SK-N-SH (cell line): ENCODE results near the gene DCHS2. TPM values are rescaled to one million over a fixed set of nuclear protein-coding genes. Genes with fewer than 3 reads are reported as not detected.

ENCODE experiments used
- CTCF ChIA-PET: fragments of 300-600, 350-600 bp; formaldehyde crosslinking; extraction: SDS; loops from one replicate; lab custom pipeline; 2021; lab: Yijun Ruan, JAX
- POLR2A ChIA-PET: fragments of 350-600 bp; sonication (Branson Sonifier 250); formaldehyde crosslinking; extraction: SDS; loops from one replicate; lab custom pipeline; 2020; ENCODE audit warnings: antibody characterized with exemption, inconsistent platforms; lab: Yijun Ruan, JAX
- DNase-seq: peaks from one replicate; pipeline ENCODE4 v3.0.0; 2012
- H2AFZ ChIP-seq: fragments of 200-600 bp; sonication (generic); 2 replicates; pipeline ENCODE4 v1.8.1; 2016; ENCODE audit warnings: antibody characterized with exemption, mild to moderate bottlenecking, low read depth
- H3F3A ChIP-seq: fragments of 200-600 bp; sonication (generic); replicated peaks from 2 replicates; pipeline ENCODE3; 2016; ENCODE audit warnings: antibody characterized with exemption, mild to moderate bottlenecking; ENCODE audit not compliant: insufficient read depth
- H3K27ac ChIP-seq, 2 experiments: fragments of 200-500 bp in 1 of 2; fragments of 200-600 bp in 1 of 2; sonication (Bioruptor generic) in 1 of 2; sonication (generic), shearing (Covaris generic) in 1 of 2; 2 replicates each; pipeline versions ENCODE4 v1.5.1 to v1.6.1; 2014 to 2016; ENCODE audit warnings: low read depth in 2 of 2, inconsistent platforms in 1 of 2, low read length in 1 of 2, mild to moderate bottlenecking in 1 of 2, mixed read lengths in 1 of 2
- H3K27me3 ChIP-seq: fragments of 200-600 bp; sonication (generic), shearing (Covaris generic); 2 replicates; pipeline ENCODE4 v1.6.1; 2016; ENCODE audit warnings: mixed run types; ENCODE audit not compliant: insufficient read depth
- H3K36me3 ChIP-seq, 2 experiments: fragments of 200-500 bp in 1 of 2; fragments of 200-600 bp in 1 of 2; sonication (Bioruptor generic) in 1 of 2; sonication (generic) in 1 of 2; replicated peaks in 1 of 2; 2 replicates each; pipeline versions ENCODE3 to v1.5.1; 2014 to 2016; ENCODE audit warnings: low read length in 1 of 2, mild to moderate bottlenecking in 1 of 2; ENCODE audit not compliant: insufficient read depth in 2 of 2, control insufficient read depth in 1 of 2
- H3K4me1 ChIP-seq, 2 experiments: fragments of 200-500 bp in 1 of 2; fragments of 200-600 bp in 1 of 2; sonication (Bioruptor generic) in 1 of 2; sonication (generic), shearing (Covaris generic) in 1 of 2; 2 replicates each; pipeline versions ENCODE4 v1.5.1 to v1.6.1; 2014 to 2016; ENCODE audit warnings: low read depth in 1 of 2, low read length in 1 of 2, mixed run types in 1 of 2; ENCODE audit not compliant: insufficient read depth in 2 of 2, control insufficient read depth in 1 of 2
- H3K4me2 ChIP-seq: fragments of 200-600 bp; sonication (generic), shearing (Covaris generic); 2 replicates; pipeline ENCODE4 v1.6.1; 2017; ENCODE audit warnings: mixed run types
- H3K4me3 ChIP-seq, 2 experiments: fragments of 200-500 bp in 1 of 2; fragments of 200-600 bp in 1 of 2; sonication (Bioruptor generic) in 1 of 2; sonication (generic), shearing (Covaris generic) in 1 of 2; 2 replicates each; pipeline versions ENCODE4 v1.5.1 to v1.8.1; 2014 to 2016; ENCODE audit warnings: low read depth in 2 of 2, inconsistent platforms in 1 of 2, low read length in 1 of 2, mild to moderate bottlenecking in 1 of 2, mixed read lengths in 1 of 2, moderate library complexity in 1 of 2
- H3K79me2 ChIP-seq: fragments of 200-600 bp; sonication (generic); 2 replicates; pipeline ENCODE4 v1.8.1; 2017; ENCODE audit warnings: mild to moderate bottlenecking; ENCODE audit not compliant: insufficient read depth
- H3K9ac ChIP-seq: fragments of 200-600 bp; sonication (generic); 2 replicates; pipeline ENCODE4 v1.6.1; 2017; ENCODE audit warnings: mixed run types
- H3K9me2 ChIP-seq: fragments of 200-600 bp; sonication (generic); 2 replicates; pipeline ENCODE4 v1.6.1; 2017; ENCODE audit warnings: mixed run types
- H3K9me3 ChIP-seq: fragments of 200-600 bp; sonication (generic); 2 replicates; pipeline ENCODE4 v1.6.1; 2017; ENCODE audit warnings: mixed run types, mild to moderate bottlenecking, moderate library complexity
- H4K20me1 ChIP-seq: fragments of 200-600 bp; sonication (generic); 2 replicates; pipeline ENCODE4 v1.6.1; 2017; ENCODE audit warnings: mild to moderate bottlenecking, mixed run types; ENCODE audit not compliant: insufficient read depth
- FOSL2 ChIP-seq: IDR thresholded peaks from 2 replicates; pipeline ENCODE4 v1.4.0; 2012; ENCODE audit warnings: low read depth, mild to moderate bottlenecking, moderate library complexity, borderline replicate concordance
- FOXJ3 ChIP-seq: sonication (generic); formaldehyde crosslinking; IDR thresholded peaks from 2 replicates; pipeline ENCODE4 v1.5.1; 2020; ENCODE audit warnings: mild to moderate bottlenecking, missing genetic modification reagents
- FOXM1 ChIP-seq: IDR thresholded peaks from 2 replicates; pipeline ENCODE4 v1.4.0; 2012; ENCODE audit warnings: low read depth, mild to moderate bottlenecking
- GATA2 ChIP-seq: sonication (generic); formaldehyde crosslinking; IDR thresholded peaks from 2 replicates; pipeline ENCODE4 v1.5.0; 2020; ENCODE audit warnings: mild to moderate bottlenecking, missing genetic modification reagents
- JUND ChIP-seq: IDR thresholded peaks from 2 replicates; pipeline ENCODE4 v1.4.0; 2012
- NRF1 ChIP-seq: IDR thresholded peaks from 2 replicates; pipeline ENCODE4 v1.6.1; 2012; ENCODE audit warnings: low read depth, mild to moderate bottlenecking, low read length
- POLR2AphosphoS5 ChIP-seq: IDR thresholded peaks from 2 replicates; pipeline ENCODE4 v1.6.1; 2012; ENCODE audit warnings: low read depth, low read length
- RAD21 ChIP-seq: IDR thresholded peaks from 2 replicates; pipeline ENCODE4 v1.6.1; 2012; ENCODE audit warnings: mild to moderate bottlenecking, low read length
- RCOR1 ChIP-seq: fragments of 150-350 bp; IDR thresholded peaks from 2 replicates; pipeline ENCODE4 v1.6.1; 2017; ENCODE audit warnings: antibody characterized with exemption, low read length
- TAF1 ChIP-seq: IDR thresholded peaks from 2 replicates; pipeline ENCODE4 v1.6.1; 2012; ENCODE audit warnings: low read depth, mild to moderate bottlenecking, low read length, moderate library complexity, borderline replicate concordance
- TEAD4 ChIP-seq: IDR thresholded peaks from 2 replicates; pipeline ENCODE4 v1.4.0; 2012; ENCODE audit warnings: mild to moderate bottlenecking, borderline replicate concordance; ENCODE audit not compliant: insufficient read depth
- WGBS: methylation state at CpG from one replicate; pipeline ENCODE4 v1.1.6; 2017; ENCODE audit warnings: low lambda C conversion rate; 5-methylcytosine and 5-hydroxymethylcytosine counted together
- polyA plus RNA-seq, 3 experiments: library from polyadenylated mRNA; depleted of rRNA; stranded (reverse); fragments of >200 nt; gene quantifications; 2 replicates each; pipeline ENCODE4 v1.2.3, GENCODE V29; 2012
- TF ChIP-seq, protein P1 (sequence below): IDR thresholded peaks from 2 replicates; pipeline ENCODE4 v1.4.0; 2012; ENCODE audit warnings: low read depth, borderline replicate concordance
- TF ChIP-seq, protein P2 (sequence below): IDR thresholded peaks from 2 replicates; pipeline ENCODE4 v1.6.1; 2012; ENCODE audit warnings: mild to moderate bottlenecking, low read depth, low read length, moderate library complexity

The DCHS2 gene
- polyA plus RNA-seq, 1 of the 3 experiments (the other 2 are of a cell fraction): not detected

DNA sequence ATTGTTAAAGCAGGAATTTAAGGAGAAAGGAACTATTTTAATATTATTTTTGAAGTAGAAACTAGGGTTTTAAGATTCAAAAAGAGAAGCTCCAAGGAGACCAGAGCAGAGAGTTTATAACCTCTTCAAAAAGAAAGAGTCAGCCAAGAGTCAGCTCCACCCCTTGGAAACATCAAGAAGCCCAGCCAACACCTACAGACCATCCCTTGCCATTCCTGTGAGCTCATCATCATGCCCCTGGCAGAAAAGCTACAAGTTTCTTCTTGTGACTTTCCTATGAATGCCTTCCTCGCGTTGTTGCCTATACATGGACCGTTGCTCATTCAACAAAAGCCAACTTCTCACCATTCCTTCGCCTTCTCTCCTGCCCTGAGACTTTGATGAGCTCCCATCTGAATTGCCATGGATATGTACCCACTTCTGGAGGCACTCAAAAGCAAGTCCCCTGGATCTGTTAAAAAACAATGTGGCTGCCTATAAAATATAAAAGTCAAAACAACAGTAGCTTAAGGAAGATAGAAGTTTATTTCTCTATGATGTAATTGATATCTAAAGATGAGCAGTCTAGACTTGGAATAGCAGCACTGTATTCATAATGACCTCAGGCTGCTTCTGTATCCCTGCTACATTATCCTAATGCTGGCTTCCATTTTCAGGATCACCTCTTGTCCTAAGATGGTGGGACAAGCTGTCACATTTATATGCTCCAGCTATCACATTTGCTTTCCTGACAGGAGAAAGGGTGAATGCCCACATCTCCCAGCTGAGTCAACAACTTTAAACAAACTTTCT lies 38.3 kb upstream of the DCHS2 start:
- Histone ChIP-seq H3K9me3 (no peaks in the 10 kb centered on the region), H3F3A (peaks cover 10% of the 10 kb centered on the region), H4K20me1 (no peaks in the 10 kb centered on the region), H3K4me2 (no peak overlapping the region), H3K36me3 (peaks cover 0 to under 1% of the 10 kb centered on the region in 2 experiments), H3K9me2 (no peaks in the 10 kb centered on the region), H2AFZ (no peak overlapping the region), H3K27me3 (peaks cover 2% of the 10 kb centered on the region; the same call in 1 of the 2 replicates), H3K27ac (no peak overlapping the region), H3K4me1 (0 out of 4 replicates have a peak, but pooled peaks cover 0 to 6% of the 10 kb centered on the region in 2 experiments), H3K4me3 (no peak overlapping the region), H3K79me2 (no peaks in the 10 kb centered on the region), H3K9ac (no peak overlapping the region)
- 51% methylated on average over 4 of the region's 4 CpGs for WGBS
- POLR2A ChIA-PET: no interaction called here
- TF ChIP-seq FOXJ3 (CRISPR knock-in tag) (no peak), GATA2 (no peak)
- CTCF ChIA-PET: interaction anchor here (0.8 to 1.1 kb wide), 4 partner anchors 21 to 93 kb away, joined by 3 read pairs; no protein-coding TSS in a partner anchor
- DNase-seq: no peak

DNA sequence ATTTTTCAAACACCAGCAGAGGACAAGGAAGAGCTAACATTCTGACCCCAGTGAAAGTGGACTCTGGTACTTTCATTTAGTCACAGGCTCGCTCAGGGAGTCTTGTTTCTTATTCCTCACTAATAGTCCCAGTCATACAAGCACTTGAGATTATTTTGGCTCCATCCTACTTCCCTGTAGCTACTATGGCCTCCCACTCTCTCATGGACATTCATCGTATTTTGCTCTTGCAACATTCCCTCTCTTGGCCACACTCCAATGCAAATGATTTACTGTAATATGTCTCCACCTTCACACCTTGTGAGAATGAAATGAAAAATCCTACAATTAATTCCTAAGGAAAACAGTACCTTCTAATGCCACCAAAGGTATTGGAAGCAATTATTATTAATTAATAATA lies 37.3 kb upstream of the DCHS2 start:
- H3K9ac ChIP-seq: no peak overlapping the region
- no peak overlapping the region for H3K4me3 ChIP-seq
- no peak overlapping the region for H3K4me2 ChIP-seq
- no peak for TF ChIP-seq JUND
- TF ChIP-seq, protein P1, sequence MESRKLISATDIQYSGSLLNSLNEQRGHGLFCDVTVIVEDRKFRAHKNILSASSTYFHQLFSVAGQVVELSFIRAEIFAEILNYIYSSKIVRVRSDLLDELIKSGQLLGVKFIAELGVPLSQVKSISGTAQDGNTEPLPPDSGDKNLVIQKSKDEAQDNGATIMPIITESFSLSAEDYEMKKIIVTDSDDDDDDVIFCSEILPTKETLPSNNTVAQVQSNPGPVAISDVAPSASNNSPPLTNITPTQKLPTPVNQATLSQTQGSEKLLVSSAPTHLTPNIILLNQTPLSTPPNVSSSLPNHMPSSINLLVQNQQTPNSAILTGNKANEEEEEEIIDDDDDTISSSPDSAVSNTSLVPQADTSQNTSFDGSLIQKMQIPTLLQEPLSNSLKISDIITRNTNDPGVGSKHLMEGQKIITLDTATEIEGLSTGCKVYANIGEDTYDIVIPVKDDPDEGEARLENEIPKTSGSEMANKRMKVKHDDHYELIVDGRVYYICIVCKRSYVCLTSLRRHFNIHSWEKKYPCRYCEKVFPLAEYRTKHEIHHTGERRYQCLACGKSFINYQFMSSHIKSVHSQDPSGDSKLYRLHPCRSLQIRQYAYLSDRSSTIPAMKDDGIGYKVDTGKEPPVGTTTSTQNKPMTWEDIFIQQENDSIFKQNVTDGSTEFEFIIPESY: no peak
- no peak for TF ChIP-seq RCOR1
- TF ChIP-seq, protein P2, sequence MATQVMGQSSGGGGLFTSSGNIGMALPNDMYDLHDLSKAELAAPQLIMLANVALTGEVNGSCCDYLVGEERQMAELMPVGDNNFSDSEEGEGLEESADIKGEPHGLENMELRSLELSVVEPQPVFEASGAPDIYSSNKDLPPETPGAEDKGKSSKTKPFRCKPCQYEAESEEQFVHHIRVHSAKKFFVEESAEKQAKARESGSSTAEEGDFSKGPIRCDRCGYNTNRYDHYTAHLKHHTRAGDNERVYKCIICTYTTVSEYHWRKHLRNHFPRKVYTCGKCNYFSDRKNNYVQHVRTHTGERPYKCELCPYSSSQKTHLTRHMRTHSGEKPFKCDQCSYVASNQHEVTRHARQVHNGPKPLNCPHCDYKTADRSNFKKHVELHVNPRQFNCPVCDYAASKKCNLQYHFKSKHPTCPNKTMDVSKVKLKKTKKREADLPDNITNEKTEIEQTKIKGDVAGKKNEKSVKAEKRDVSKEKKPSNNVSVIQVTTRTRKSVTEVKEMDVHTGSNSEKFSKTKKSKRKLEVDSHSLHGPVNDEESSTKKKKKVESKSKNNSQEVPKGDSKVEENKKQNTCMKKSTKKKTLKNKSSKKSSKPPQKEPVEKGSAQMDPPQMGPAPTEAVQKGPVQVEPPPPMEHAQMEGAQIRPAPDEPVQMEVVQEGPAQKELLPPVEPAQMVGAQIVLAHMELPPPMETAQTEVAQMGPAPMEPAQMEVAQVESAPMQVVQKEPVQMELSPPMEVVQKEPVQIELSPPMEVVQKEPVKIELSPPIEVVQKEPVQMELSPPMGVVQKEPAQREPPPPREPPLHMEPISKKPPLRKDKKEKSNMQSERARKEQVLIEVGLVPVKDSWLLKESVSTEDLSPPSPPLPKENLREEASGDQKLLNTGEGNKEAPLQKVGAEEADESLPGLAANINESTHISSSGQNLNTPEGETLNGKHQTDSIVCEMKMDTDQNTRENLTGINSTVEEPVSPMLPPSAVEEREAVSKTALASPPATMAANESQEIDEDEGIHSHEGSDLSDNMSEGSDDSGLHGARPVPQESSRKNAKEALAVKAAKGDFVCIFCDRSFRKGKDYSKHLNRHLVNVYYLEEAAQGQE: no peak
- no peak for TF ChIP-seq FOSL2
- TF ChIP-seq NRF1: no peak
- no peak for TF ChIP-seq POLR2AphosphoS5
- no peak for TF ChIP-seq TEAD4
- TF ChIP-seq RAD21: no peak
- TF ChIP-seq FOXM1: no peak
- TF ChIP-seq TAF1: no peak
- H3F3A ChIP-seq: peaks cover 5% of the 10 kb centered on the region
- WGBS: 2% methylated on average over 2 of the region's 2 CpGs
- H3K27me3 ChIP-seq: peaks cover 12% of the 10 kb centered on the region
- H3K9me2 ChIP-seq: no peaks in the 10 kb centered on the region
- H3K27ac ChIP-seq: no peak overlapping the region
- POLR2A ChIA-PET: no interaction called here
- DNase-seq: no peak
- no peaks in the 10 kb centered on the region for H3K36me3 ChIP-seq
- no peaks in the 10 kb centered on the region for H4K20me1 ChIP-seq
- 0 out of 4 replicates have a peak, but pooled peaks cover 0 to 6% of the 10 kb centered on the region in 2 experiments for H3K4me1 ChIP-seq
- CTCF ChIA-PET: interaction anchor here (0.7 to 1.1 kb wide), 4 partner anchors 20 to 116 kb away, joined by 3 read pairs; no protein-coding TSS in a partner anchor
- no peaks in the 10 kb centered on the region for H3K79me2 ChIP-seq
- no peaks in the 10 kb centered on the region for H3K9me3 ChIP-seq
- no peak overlapping the region for H2AFZ ChIP-seq
